Liver (tissue), 3 donors: ENCODE measurements around the gene ABL1.

ENCODE experiments used
- CTCF ChIP-seq: fragments of 150-350 bp; IDR thresholded peaks from 2 replicates; pipeline ENCODE4 v1.5.1; 2017; ENCODE audit warnings: improper control_type of control experiment, low read depth, low read length; ENCODE audit not compliant: missing input control
- GABPA ChIP-seq, 2 donors: IDR thresholded peaks in 1 of 2; conservative IDR thresholded peaks in 1 of 2; 2 replicates each; pipeline ENCODE4 v1.6.1; 2016; ENCODE audit warnings: antibody characterized with exemption in 2 of 2, mild to moderate bottlenecking in 1 of 2, moderate library complexity in 1 of 2
- HNF4G ChIP-seq: IDR thresholded peaks from 2 replicates; pipeline ENCODE4 v1.6.1; 2016; ENCODE audit warnings: antibody characterized with exemption
- RAD21 ChIP-seq, 2 donors: IDR thresholded peaks; 2 replicates each; pipeline ENCODE4 v1.6.1; 2016; ENCODE audit warnings: antibody characterized with exemption in 2 of 2, mild to moderate bottlenecking in 2 of 2
- TAF1 ChIP-seq: conservative IDR thresholded peaks from 2 replicates; pipeline ENCODE4 v1.6.1; 2016; ENCODE audit warnings: antibody characterized with exemption, mild to moderate bottlenecking
- YY1 ChIP-seq: IDR thresholded peaks from 2 replicates; pipeline ENCODE4 v1.6.1; 2016; ENCODE audit warnings: antibody characterized with exemption, mild to moderate bottlenecking
- ZBTB33 ChIP-seq: IDR thresholded peaks from 2 replicates; pipeline ENCODE4 v1.6.1; 2016; ENCODE audit warnings: antibody characterized with exemption
- TF ChIP-seq, protein P1 (sequence below): IDR thresholded peaks from 2 replicates; pipeline ENCODE4 v1.6.1; 2016; ENCODE audit warnings: antibody characterized with exemption, mild to moderate bottlenecking
- TF ChIP-seq, protein P2 (sequence below): IDR thresholded peaks from 2 replicates; pipeline ENCODE4 v1.6.1; 2016; ENCODE audit warnings: antibody characterized with exemption
- donor health status: healthy.
- donor health status: healthy.

DNA sequence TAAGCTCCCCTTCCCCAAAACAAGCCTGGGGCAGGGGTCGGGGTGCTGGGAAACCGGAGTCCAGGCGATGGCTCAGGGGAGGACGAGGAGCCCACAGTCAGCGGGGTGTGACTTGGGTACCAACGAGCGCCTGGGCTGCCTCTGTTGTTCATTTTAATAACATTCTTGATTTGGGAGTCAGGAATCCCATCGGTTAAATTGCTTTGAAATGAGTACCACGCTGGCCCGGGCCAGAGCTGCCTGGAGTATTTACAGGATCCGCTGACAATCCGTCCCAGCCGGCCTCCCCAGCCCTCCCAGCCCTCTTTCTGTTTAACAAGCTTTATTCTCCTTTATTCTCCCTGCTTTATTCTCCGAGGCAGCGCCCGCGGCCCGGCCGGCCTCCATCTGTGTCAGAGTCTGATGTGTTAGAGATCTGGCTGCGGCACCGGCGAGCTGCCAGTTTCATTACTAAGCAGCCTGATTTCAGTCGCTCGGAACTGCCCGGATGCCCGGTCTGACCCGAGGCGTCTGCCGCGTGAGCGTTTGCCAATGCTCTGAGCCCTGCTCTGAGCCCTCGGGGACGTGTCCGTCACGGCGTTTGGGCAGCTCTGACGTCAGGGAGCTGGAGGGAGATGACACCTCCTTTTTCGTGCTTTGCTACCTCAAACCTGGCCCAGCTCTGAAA, 78.0 kb downstream of the ABL1 start:
- no peak for TF ChIP-seq GABPA (IDR thresholded peaks at IDR 0.05 in 1 of 2, conservative IDR thresholded peaks at IDR 0.05 in 1 of 2)
- no peak for TF ChIP-seq CTCF
- TF ChIP-seq, protein P1, sequence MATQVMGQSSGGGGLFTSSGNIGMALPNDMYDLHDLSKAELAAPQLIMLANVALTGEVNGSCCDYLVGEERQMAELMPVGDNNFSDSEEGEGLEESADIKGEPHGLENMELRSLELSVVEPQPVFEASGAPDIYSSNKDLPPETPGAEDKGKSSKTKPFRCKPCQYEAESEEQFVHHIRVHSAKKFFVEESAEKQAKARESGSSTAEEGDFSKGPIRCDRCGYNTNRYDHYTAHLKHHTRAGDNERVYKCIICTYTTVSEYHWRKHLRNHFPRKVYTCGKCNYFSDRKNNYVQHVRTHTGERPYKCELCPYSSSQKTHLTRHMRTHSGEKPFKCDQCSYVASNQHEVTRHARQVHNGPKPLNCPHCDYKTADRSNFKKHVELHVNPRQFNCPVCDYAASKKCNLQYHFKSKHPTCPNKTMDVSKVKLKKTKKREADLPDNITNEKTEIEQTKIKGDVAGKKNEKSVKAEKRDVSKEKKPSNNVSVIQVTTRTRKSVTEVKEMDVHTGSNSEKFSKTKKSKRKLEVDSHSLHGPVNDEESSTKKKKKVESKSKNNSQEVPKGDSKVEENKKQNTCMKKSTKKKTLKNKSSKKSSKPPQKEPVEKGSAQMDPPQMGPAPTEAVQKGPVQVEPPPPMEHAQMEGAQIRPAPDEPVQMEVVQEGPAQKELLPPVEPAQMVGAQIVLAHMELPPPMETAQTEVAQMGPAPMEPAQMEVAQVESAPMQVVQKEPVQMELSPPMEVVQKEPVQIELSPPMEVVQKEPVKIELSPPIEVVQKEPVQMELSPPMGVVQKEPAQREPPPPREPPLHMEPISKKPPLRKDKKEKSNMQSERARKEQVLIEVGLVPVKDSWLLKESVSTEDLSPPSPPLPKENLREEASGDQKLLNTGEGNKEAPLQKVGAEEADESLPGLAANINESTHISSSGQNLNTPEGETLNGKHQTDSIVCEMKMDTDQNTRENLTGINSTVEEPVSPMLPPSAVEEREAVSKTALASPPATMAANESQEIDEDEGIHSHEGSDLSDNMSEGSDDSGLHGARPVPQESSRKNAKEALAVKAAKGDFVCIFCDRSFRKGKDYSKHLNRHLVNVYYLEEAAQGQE, result no peak
- TF ChIP-seq RAD21 (IDR thresholded peaks at IDR 0.05), result no peak
- no peak for TF ChIP-seq TAF1
- TF ChIP-seq, protein P2, sequence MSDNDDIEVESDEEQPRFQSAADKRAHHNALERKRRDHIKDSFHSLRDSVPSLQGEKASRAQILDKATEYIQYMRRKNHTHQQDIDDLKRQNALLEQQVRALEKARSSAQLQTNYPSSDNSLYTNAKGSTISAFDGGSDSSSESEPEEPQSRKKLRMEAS, result no peak
- TF ChIP-seq HNF4G, result no peak
- TF ChIP-seq YY1, result no peak
- TF ChIP-seq ZBTB33, result no peak
